H1 (cell line): ENCODE data around the gene ARPC2. TPM values are rescaled to one million over a fixed set of nuclear protein-coding genes. Genes with fewer than 3 reads are reported as not detected.

Experiments
- CTCF ChIA-PET: fragments of 300-600 bp; sonication (Branson Sonifier 250); formaldehyde crosslinking; loops from one replicate; lab custom pipeline; 2021; ENCODE audit not compliant: partially characterized antibody; lab: Charles Lee
- POLR2A ChIA-PET: fragments of 300-600 bp; sonication (Branson Sonifier 250); formaldehyde crosslinking; loops from one replicate; lab custom pipeline; 2021; ENCODE audit warnings: inconsistent platforms; ENCODE audit not compliant: partially characterized antibody; lab: Charles Lee
- DNase-seq, 2 experiments: peaks; one replicate each; pipeline versions ENCODE4 v3.0.0 to v3.0.0-alpha.2; 2010 to 2022; ENCODE audit warnings: low spot score in 2 of 2, low read depth in 1 of 2, mixed read lengths in 1 of 2
- FAIRE-seq: peaks from 2 replicates; lab custom pipeline; 2011; peaks lifted over from hg19 to GRCh38; lab: Jason Lieb, UNC
- H2AFZ ChIP-seq: 2 replicates; pipeline ENCODE4 v1.8.1; 2012; ENCODE audit warnings: low read length, inconsistent platforms
- H2AK5ac ChIP-seq: 2 replicates; pipeline ENCODE4 v1.6.1; 2013; ENCODE audit warnings: low read depth, low read length
- H2BK120ac ChIP-seq: replicated peaks from 2 replicates; pipeline ENCODE3; 2013; ENCODE audit warnings: low read depth, low read length, inconsistent platforms
- H2BK12ac ChIP-seq: 2 replicates; pipeline ENCODE4 v1.6.1; 2013; ENCODE audit warnings: low read depth, low read length
- H2BK15ac ChIP-seq: 2 replicates; pipeline ENCODE4 v1.6.1; 2013; ENCODE audit warnings: low read length
- H2BK20ac ChIP-seq: 2 replicates; pipeline ENCODE4 v1.6.1; 2013; ENCODE audit warnings: low read length
- H2BK5ac ChIP-seq: 2 replicates; pipeline ENCODE4 v1.6.1; 2013; ENCODE audit warnings: low read depth, low read length
- H3K14ac ChIP-seq: 2 replicates; pipeline ENCODE4 v1.6.1; 2013; ENCODE audit warnings: inconsistent platforms; ENCODE audit not compliant: insufficient read length
- H3K18ac ChIP-seq: 2 replicates; pipeline ENCODE4 v1.6.1; 2013; ENCODE audit warnings: low read length; ENCODE audit errors: extremely low read depth
- H3K23ac ChIP-seq: 2 replicates; pipeline ENCODE4 v1.6.1; 2013; ENCODE audit warnings: inconsistent platforms; ENCODE audit not compliant: insufficient read length
- H3K23me2 ChIP-seq: 2 replicates; pipeline ENCODE4 v1.6.1; 2013; ENCODE audit warnings: low read depth, low read length
- H3K27ac ChIP-seq: 2 replicates; pipeline ENCODE4 v1.6.1; 2011; ENCODE audit warnings: low read depth, low read length, inconsistent platforms
- H3K27me3 ChIP-seq, 4 experiments: replicated peaks in 1 of 4; 1 replicate in 1 of 4; 2 replicates in 3 of 4; pipeline versions ENCODE4 v1.6.1 to v1.8.1; 2011 to 2013; ENCODE audit warnings: low read length in 3 of 4, mild to moderate bottlenecking in 3 of 4, inconsistent platforms in 2 of 4, mixed read lengths in 2 of 4, moderate library complexity in 1 of 4; ENCODE audit not compliant: control insufficient read depth in 3 of 4, insufficient read depth in 3 of 4; ENCODE audit errors: extremely low read depth in 1 of 4
- H3K36me3 ChIP-seq, 4 experiments: 2 replicates each; pipeline versions ENCODE4 v1.6.1 to v1.8.1; 2011 to 2013; ENCODE audit warnings: mild to moderate bottlenecking in 4 of 4, low read length in 3 of 4, moderate library complexity in 2 of 4, control low read depth in 1 of 4, inconsistent platforms in 1 of 4; ENCODE audit not compliant: insufficient read depth in 4 of 4, control insufficient read depth in 2 of 4
- H3K4ac ChIP-seq: replicated peaks from 2 replicates; pipeline ENCODE3; 2013; ENCODE audit warnings: low read length, low read depth, mixed read lengths, inconsistent platforms; ENCODE audit not compliant: insufficient read length
- H3K4me1 ChIP-seq, 4 experiments: replicated peaks in 1 of 4; 1 replicate in 1 of 4; 2 replicates in 3 of 4; pipeline versions ENCODE4 v1.6.1 to v1.8.1; 2011 to 2013; ENCODE audit warnings: low read length in 3 of 4, inconsistent platforms in 2 of 4, mixed read lengths in 1 of 4; ENCODE audit not compliant: insufficient read depth in 4 of 4, control insufficient read depth in 3 of 4
- H3K4me2 ChIP-seq, 2 experiments: 2 replicates each; pipeline versions ENCODE4 v1.6.1 to v1.8.1; 2011 to 2013; ENCODE audit warnings: low read depth in 2 of 2, low read length in 2 of 2, control low read depth in 1 of 2, inconsistent platforms in 1 of 2, mild to moderate bottlenecking in 1 of 2; ENCODE audit not compliant: insufficient read depth in 1 of 2
- H3K4me3 ChIP-seq, 4 experiments: fragments of 200-600, 300-600 bp in 1 of 4; sonication (generic), shearing (Covaris generic), sonication (Bioruptor Twin) in 1 of 4; 2 replicates each; pipeline versions ENCODE4 v1.5.1 to v1.8.1; 2011 to 2016; ENCODE audit warnings: low read length in 4 of 4, low read depth in 3 of 4, control low read depth in 2 of 4, inconsistent platforms in 2 of 4, mild to moderate bottlenecking in 2 of 4, mixed read lengths in 1 of 4, moderate library complexity in 1 of 4; ENCODE audit not compliant: insufficient read depth in 2 of 4; ENCODE audit errors: extremely low read depth in 1 of 4
- H3K56ac ChIP-seq: replicated peaks from 2 replicates; pipeline ENCODE3; 2013; ENCODE audit warnings: low read depth, mild to moderate bottlenecking, mixed read lengths, low read length, inconsistent platforms; ENCODE audit not compliant: insufficient read length
- H3K79me1 ChIP-seq: 2 replicates; pipeline ENCODE4 v1.6.1; 2013; ENCODE audit warnings: low read depth, low read length, control low read depth
- H3K79me2 ChIP-seq, 2 experiments: 2 replicates each; pipeline versions ENCODE4 v1.6.1 to v1.8.1; 2012 to 2013; ENCODE audit warnings: low read length in 2 of 2, mild to moderate bottlenecking in 2 of 2, inconsistent platforms in 1 of 2; ENCODE audit not compliant: insufficient read depth in 2 of 2, control insufficient read depth in 1 of 2
- H3K9ac ChIP-seq, 4 experiments: replicated peaks in 1 of 4; 1 replicate in 1 of 4; 2 replicates in 3 of 4; pipeline versions ENCODE4 v1.6.1 to v1.8.1; 2011 to 2013; ENCODE audit warnings: low read depth in 3 of 4, low read length in 3 of 4, control low read depth in 2 of 4, mild to moderate bottlenecking in 2 of 4, moderate library complexity in 2 of 4, inconsistent platforms in 1 of 4; ENCODE audit errors: extremely low read depth in 1 of 4
- H3K9me3 ChIP-seq, 2 experiments: 2 replicates each; pipeline versions ENCODE4 v1.6.1 to v1.8.1; 2012 to 2013; ENCODE audit warnings: mild to moderate bottlenecking in 2 of 2, moderate library complexity in 2 of 2, control low read depth in 1 of 2, inconsistent platforms in 1 of 2, low read depth in 1 of 2, low read length in 1 of 2, mixed read lengths in 1 of 2; ENCODE audit not compliant: insufficient read depth in 2 of 2
- H4K20me1 ChIP-seq, 2 experiments: replicated peaks in 1 of 2; 2 replicates each; pipeline versions ENCODE3 to v1.8.1; 2011 to 2013; ENCODE audit warnings: inconsistent platforms in 2 of 2, low read length in 2 of 2, mild to moderate bottlenecking in 1 of 2; ENCODE audit not compliant: insufficient read depth in 2 of 2, control insufficient read depth in 1 of 2
- H4K5ac ChIP-seq: 2 replicates; pipeline ENCODE4 v1.6.1; 2013; ENCODE audit warnings: low read length, low read depth, mixed read lengths, inconsistent platforms; ENCODE audit not compliant: insufficient read length
- H4K8ac ChIP-seq: 2 replicates; pipeline ENCODE4 v1.8.0; 2013; ENCODE audit warnings: mild to moderate bottlenecking, moderate library complexity, low read length, inconsistent platforms; ENCODE audit not compliant: insufficient read depth; ENCODE audit errors: extremely low read depth
- H4K91ac ChIP-seq: replicated peaks from 2 replicates; pipeline ENCODE3; 2013; ENCODE audit warnings: low read length, mixed read lengths, inconsistent platforms; ENCODE audit not compliant: insufficient read length
- CBX5 ChIP-seq: fragments of 300-800, 300-1000 bp; sonication (generic); IDR thresholded peaks from 2 replicates; pipeline ENCODE4 v1.7.1; 2016; ENCODE audit warnings: antibody characterized with exemption, low read length, low read depth
- EGR1 ChIP-seq: IDR thresholded peaks from 2 replicates; pipeline ENCODE4 v1.6.1; 2011; ENCODE audit warnings: low read depth, low read length, borderline replicate concordance
- RAD21 ChIP-seq, 2 experiments: IDR thresholded peaks in 1 of 2; conservative IDR thresholded peaks in 1 of 2; 2 replicates each; pipeline ENCODE4 v1.6.1; 2011; ENCODE audit warnings: low read depth in 2 of 2, low read length in 2 of 2, improper control_type of control experiment in 1 of 2, inconsistent platforms in 1 of 2, mild to moderate bottlenecking in 1 of 2, moderate library complexity in 1 of 2
- RBBP5 ChIP-seq: IDR thresholded peaks from 2 replicates; pipeline ENCODE4 v1.7.1; 2012; ENCODE audit warnings: low read depth, mild to moderate bottlenecking, inconsistent platforms, low read length, moderate library complexity, borderline replicate concordance
- WGBS, 2 experiments: shearing (Covaris generic) in 1 of 2; methylation state at CpG; one replicate each; pipeline versions ENCODE4 v1.1.6 to v1.1.7; 2013 to 2015; ENCODE audit warnings: low lambda C conversion rate in 2 of 2, mixed read lengths in 2 of 2, inconsistent platforms in 1 of 2, low coverage in 1 of 2, missing lambda C conversion rate in 1 of 2; ENCODE audit not compliant: insufficient replicate concordance in 2 of 2, insufficient coverage in 1 of 2, insufficient read length in 1 of 2; ENCODE audit errors: extremely low coverage in 1 of 2, missing lambda C conversion rate in 1 of 2; 5-methylcytosine and 5-hydroxymethylcytosine counted together
- polyA plus RNA-seq, 7 experiments: library from polyadenylated mRNA; depleted of rRNA in 3 of 7; stranded (reverse) in 5 of 7; unstranded in 2 of 7; fragments of >200 nt in 5 of 7; fragments of 200-250 nt in 2 of 7; gene quantifications; 1 replicate in 5 of 7; 2 replicates in 1 of 7; 4 replicates in 1 of 7; pipeline versions ENCODE4 v1.2.1 to v1.2.3, GENCODE V29; 2011 to 2013; ENCODE audit warnings: missing spikeins in 2 of 7, mixed read lengths in 2 of 7
- total RNA-seq: library from RNA; stranded (reverse); fragmentation: NEBNext Ultra II Directional; extraction: Animal tissue kit (Norgen Biotek cat#: 25700); gene quantifications from 2 replicates; pipeline ENCODE4 v1.2.1, GENCODE V29; 2021
- TF ChIP-seq, protein P1 (sequence below): IDR thresholded peaks from 2 replicates; pipeline ENCODE4 v1.6.1; 2011; ENCODE audit warnings: low read depth, mild to moderate bottlenecking, low read length; ENCODE audit not compliant: insufficient read depth

The ARPC2 gene
- total and polyA plus RNA-seq, 2 of the 8 experiments (the other 6 are each of a cell fraction or from before 2014, with no cell fraction given): 174 to 195 TPM

DNA sequence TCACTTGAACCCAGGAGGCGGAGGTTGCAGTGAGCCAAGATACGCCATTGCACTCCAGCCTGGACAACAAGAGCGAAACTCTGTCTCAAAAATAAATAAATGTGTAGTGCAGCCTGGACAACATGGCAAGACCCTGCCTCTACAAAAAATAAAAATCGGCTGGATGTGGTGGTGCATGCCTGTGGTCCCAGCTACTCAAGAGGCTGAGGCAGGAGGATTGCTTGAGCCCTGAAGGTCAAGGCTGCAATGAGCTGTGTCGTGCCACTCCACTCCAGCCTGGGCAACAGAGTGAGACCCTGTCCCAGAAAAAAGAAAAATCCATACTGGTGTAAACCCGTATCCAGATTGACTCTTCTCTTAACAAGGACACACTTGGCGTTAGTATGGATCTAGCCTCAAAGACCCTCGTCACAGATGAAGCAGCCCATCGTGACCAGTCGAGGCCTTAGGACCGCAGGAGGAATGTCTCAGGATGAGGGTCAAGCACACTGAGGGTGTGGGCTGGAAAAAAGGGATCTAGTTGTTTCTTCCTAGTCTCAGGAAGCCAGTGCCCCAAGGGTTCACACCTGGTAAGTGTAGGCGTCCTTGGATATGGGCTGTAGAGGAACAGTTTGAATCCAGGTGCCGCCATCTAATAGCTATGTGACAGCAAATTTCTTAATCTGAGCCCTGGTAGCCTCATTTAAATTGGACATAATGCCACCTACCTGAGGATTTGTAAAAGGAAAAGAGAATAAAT, 39.8 kb downstream of the ARPC2 start:
- CTCF ChIA-PET: interaction anchor here (0.6 to 9.0 kb wide), 22 partner anchors 9 to 471 kb away, joined by 3 to 81 read pairs (median 4); partner anchors contain the start of genes AAMP and PNKD
- H3K27ac ChIP-seq: no peak overlapping the region
- H4K5ac ChIP-seq: no peak overlapping the region
- no peaks in the 10 kb centered on the region for H3K27me3 ChIP-seq
- H3K79me2 ChIP-seq: no peaks in the 10 kb centered on the region
- H2AFZ ChIP-seq: no peak overlapping the region
- H2BK15ac ChIP-seq: no peak overlapping the region
- no peak for DNase-seq
- H4K8ac ChIP-seq: no peak overlapping the region
- H3K4me2 ChIP-seq: no peak overlapping the region
- peaks cover 17 to 42% (median 33%) of the 10 kb centered on the region in 4 experiments for H3K36me3 ChIP-seq
- no peak overlapping the region for H3K4me3 ChIP-seq
- H4K20me1 ChIP-seq: peaks cover 0 to 2% of the 10 kb centered on the region in 2 experiments
- no peak overlapping the region for H3K23ac ChIP-seq
- H3K4me1 ChIP-seq: peaks cover 3 to 20% (median 14%) of the 10 kb centered on the region in 4 experiments
- no peak overlapping the region for H2BK5ac ChIP-seq
- H4K91ac ChIP-seq: no peak overlapping the region
- H3K9me3 ChIP-seq: no peaks in the 10 kb centered on the region
- H3K14ac ChIP-seq: no peak overlapping the region
- H3K56ac ChIP-seq: no peak overlapping the region
- H2BK120ac ChIP-seq: no peak overlapping the region
- no peaks in the 10 kb centered on the region for H3K79me1 ChIP-seq
- FAIRE-seq: no peak
- POLR2A ChIA-PET: interaction anchor here (1.3 to 2.9 kb wide), 5 partner anchors 10 to 40 kb away, joined by 3 to 12 read pairs (median 8); partner anchors contain the start of genes AAMP, ARPC2 and PNKD
- H3K18ac ChIP-seq: no peak overlapping the region
- no peak overlapping the region for H2AK5ac ChIP-seq
- H2BK20ac ChIP-seq: no peak overlapping the region
- H3K23me2 ChIP-seq: no peaks in the 10 kb centered on the region
- H3K4ac ChIP-seq: no peak overlapping the region
- 94% methylated on average over 13 of the region's 13 CpGs; no CpG with 5 or more reads in 1 of the 2 experiments for WGBS, 2 experiments
- H3K9ac ChIP-seq: no peak overlapping the region
- TF ChIP-seq EGR1 (no peak), RBBP5 (no peak), CBX5 (no peak), RAD21 (IDR thresholded peaks at IDR 0.05 in 1 of 2, conservative IDR thresholded peaks at IDR 0.05 in 1 of 2; ENCODE audit: low read depth in 2 of 2, low read length in 2 of 2) (no peak)
- TF ChIP-seq, protein P1, sequence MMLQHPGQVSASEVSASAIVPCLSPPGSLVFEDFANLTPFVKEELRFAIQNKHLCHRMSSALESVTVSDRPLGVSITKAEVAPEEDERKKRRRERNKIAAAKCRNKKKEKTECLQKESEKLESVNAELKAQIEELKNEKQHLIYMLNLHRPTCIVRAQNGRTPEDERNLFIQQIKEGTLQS: no peak
- TF ChIP-seq, all 59 proteins: peak for 0
- no peak overlapping the region for H2BK12ac ChIP-seq
